Epithelial cell of prostate (primary cell): ENCODE measurements around the gene ITGB2.
A peak's percentile ranks its signal among the peaks of the same experiment; 100 is the strongest.

Experiments
- DNase-seq: peaks from one replicate; pipeline ENCODE4 v3.0.0-alpha.2; 2011; ENCODE audit warnings: low read depth, low spot score
- H3K27ac ChIP-seq: fragments of 450-650 bp; 2 replicates; pipeline ENCODE4 v1.5.1; 2017; ENCODE audit warnings: mild to moderate bottlenecking

Gene ITGB2

DNA sequence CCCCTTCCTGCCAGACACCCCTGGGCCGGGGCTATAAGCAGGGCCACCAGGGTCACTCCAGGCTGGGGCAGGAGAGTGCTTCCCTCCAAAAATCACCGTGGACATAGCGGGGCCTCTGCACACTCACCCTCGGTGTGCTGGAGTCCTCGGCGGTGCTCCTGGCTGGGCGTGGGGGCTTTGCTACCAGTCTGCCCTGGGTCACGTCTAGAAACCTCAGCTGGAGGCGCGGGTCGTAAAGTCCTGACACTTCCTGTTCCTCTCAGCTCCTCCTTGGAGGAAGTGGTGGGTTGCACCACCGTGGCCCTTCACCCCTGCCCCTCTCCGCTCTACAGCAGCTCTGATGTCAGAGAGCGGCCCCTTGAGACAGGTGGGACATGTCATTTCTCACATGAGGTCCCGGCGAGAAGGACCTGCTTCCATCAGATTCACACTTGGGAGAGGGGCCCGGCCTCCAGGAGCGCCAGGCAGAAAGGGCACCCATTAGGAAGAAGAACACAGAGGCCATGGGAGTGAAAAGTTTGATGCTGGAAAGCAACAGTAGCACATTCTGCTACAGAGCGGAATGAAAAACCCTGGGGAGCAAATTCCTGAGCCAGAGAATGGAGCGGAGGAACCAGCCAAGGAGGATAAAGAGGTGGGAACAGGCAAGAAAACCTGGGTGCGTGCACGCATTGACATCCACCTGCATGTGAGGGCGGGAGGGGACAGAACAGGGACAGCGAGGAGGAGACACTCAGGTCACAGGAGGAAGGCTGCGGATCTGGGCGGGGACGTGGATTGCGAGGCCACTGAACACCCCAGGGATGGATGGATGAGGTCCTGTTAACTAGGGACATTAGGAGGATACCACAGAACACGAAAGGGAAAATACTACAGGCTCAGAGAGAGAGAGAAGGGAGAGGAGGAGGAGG lies at the start of gene ITGB2:
Gene ITGB2, minus strand, starts transcription at position 206 of the 911 bp plus-strand sequence. CDS start 10,117 bp downstream, outside the sequence.
- no peak within 1 kb of the TSS for H3K27ac ChIP-seq

DNA sequence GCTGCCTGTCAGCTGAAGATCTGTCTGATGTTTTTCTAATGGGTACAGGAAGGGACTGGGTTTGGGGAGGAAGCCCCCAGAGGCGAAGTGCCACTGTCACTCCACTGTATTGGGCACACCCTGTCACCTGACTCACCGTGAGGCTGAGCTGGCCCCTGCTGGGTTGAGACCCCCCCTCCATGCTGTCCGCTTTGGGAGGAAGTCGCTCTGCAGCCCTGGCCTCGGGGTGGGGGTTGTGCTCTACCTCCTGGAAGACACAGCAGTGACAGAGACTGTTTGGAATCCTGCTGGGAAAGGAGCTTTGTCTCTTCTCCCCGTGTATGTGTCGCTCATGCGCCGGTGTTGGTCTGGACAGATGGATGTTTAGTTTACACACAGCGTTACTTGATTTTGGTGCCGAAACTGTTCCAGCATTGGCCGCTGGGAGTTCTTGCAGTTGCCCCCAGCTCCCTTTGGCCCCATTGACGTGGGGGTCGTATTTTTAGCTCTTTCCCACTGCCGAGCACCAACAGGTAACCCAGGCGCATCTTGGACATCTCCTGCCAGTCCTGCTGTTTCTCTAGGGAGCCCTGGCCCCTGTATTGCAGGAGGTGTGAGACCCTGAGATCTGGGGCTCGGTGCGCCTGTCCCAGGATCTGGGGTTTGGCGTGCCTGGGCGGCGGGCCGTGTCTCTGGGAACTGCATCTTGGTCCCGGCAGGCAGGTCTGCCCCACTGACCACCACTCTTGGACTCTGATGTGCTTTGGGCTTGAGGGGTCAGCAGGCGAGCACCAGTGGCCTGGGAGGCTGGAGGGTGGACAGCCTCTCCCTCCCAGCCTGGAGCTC lies 49.4 kb upstream of the ITGB2 start:
- no peak overlapping the region for H3K27ac ChIP-seq

More for the DNA sequence above, at the start of gene ITGB2:
- DNase-seq = no peak

DNA sequence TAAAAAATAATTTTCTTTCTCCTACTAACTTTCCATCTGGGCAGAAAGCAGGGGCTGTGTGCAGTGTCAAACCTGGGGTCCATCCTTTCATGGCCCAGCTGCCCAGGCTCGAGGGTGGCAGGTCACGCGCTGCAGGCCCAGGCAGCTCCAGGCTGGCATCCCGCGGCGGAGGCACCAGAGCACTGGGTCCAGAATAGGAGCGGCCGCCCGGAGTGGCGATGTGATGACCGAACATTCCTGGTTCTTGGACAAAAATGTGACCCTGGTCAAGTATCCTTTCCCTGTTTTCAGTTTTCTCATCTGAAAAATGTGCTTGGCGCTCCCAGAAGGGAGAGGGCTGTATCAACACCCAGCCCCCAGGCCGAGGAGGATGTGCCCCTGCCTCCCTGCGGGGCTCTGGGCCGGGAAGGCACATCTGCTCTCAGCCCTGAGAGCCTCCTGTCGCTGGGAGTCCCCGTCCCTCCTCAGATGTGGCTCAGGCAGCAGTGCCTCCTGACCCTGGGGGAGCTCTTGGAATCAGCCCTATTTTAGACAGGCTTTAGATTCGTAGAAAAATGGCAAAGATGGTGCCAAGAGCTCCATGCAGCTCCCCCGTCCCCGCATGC lies 48.5 kb upstream of the ITGB2 start:
- no peak for DNase-seq
- H3K27ac ChIP-seq = no peak overlapping the region

More for the DNA sequence above, 49.4 kb upstream of the ITGB2 start:
- DNase-seq = no peak

DNA sequence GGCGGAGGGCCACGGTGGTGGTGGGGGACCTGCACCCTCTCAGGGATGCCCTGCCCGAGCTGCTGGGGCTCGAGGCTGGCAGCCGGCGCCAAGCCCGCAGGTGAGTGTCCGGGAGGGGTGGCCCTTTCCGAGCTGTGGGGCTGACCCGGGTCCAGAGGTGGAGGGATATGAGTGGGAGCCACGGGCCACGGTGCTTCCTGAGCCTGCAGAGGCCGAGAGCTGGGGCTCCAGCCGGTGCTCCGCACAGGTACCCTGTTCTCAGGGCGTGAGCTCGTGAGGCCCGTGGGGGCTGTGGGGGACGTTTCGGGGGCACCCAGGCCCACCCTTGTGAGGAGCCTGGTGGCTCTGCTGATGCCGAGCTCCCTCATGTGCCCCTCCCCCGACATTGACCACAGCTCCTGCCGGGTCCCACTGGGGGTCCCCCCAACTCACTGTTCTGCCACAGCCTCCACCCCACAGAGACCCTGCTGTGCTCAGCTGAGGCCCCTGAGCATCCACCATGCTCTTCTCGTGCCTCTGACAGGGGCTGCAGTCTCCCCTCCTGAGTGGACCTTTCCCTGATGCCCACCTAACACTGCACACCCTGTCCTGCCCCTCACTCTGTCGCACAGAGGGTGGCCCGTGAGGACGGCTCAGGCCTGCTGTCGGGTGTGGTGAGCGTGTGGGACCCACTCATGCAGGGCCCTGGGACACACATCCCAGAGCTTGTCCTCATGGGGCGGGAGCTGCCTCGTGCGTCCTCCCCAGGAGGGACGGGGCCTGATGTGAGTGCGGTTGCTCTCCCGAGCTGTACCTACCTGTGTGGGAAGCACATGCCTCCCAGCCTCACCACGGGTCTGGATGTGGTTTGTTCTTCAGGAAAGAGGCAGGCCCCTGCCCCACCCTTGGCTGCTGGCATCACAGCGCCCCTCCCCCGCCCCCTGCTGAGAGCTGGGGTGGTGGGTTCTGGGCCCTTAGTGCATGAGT lies 46.7 kb upstream of the ITGB2 start:
- H3K27ac ChIP-seq = no peak overlapping the region
- DNase-seq = no peak

DNA sequence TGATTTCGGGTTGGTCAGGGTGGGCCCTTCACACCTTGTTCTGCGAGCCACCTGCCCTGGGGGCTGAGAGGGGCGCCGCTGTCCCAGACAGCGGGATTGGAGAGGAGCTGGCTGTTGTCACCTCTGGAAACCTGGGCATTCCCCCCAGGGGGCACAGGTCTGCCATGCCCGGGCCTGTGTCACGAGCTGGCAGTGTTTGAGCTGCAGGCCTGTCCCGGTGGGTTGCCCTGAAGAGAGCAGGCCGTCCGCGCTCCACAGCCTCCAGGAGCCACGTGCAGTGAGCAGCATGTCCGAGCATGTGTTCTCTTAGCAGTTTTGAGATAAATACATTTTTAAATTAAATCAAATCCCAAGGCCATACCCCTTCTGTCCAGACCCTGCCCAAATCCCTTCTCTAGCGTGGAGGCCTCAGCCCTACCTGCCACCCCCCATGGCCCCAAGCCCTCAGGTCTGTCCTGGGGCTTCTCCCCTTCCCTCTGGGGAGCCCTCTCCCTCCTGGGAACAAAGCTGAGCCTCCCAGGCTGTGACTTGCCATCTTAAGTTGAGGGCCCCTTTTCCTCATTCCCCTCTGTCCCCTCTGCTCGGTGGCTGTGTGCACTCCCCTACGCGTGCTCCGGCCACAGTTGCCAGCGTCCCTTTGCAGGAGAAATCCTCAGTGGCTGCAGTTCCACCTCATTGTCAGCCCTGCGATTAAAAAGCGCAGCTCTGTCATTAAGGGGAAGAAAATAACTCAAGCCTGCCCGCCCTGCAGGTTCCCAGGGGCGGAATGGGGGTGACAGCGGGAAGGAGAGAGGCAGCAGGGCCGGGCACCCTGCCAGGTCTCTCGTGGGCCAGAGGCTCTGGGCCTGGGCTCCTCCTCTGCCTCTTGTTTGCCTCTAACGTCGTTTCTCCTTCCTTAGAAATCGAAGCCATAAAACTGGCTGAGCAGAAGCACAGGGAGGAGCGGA lies 45.7 kb upstream of the ITGB2 start:
- DNase-seq = no peak
- no peak overlapping the region for H3K27ac ChIP-seq

DNA sequence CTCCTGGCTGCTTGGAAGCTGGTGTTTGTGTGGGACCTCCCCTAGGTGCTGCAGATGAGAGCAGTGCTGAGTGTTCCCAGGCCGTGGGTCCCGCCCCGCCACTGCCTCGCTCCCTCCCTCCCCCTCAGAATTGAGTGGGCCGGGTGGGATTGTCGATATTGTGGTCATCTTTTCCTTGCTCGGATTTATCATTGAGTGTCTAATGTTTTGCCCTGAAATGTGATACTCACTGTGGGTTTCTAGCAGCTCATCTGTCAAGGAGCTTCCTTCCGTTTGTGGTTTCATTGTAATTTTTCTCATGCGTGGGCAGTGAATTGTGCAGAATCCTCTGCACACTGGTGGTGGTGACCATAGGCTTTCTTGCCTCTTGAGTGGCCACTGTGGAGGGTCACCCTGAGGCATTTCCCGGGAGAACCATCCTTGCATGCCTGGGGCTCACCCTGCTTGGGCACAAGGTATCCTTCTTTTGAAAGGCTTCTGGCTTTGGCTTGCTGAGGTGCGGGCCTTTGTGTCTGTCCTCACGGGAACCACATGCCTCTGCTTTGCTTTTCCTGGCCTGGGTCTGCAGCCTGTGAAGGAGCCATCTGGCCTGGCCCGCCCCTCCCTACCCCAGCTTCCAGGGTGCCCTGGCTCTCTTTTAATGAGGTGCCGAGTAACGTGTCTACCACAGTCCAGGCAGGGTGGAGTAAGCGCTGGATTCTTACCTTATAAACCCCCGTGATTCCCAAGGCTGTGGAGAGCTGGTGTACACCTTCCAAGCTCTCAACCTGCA lies 44.7 kb upstream of the ITGB2 start:
- no peak for DNase-seq

DNA sequence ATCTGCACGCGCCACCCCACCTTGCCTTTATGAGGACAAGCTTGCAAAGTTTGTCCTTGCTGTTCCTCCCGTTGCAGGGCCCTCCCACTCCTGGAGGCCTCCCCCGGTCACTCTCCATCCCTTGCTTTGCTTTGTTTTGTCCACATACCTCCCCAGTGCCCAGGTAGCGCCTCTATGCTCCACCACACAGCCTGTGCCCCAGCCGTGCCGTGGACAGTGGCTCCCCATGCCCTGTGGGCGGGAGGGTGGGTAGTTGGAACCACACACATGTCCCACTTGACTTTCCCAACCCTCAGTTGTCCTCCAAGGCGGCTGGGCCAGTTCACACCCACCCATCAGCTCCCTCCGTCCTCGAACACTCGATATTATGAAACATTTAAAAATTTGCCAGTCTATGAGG lies 43.7 kb upstream of the ITGB2 start:
- DNase-seq = no peak
- H3K27ac ChIP-seq = no peak overlapping the region

More for the DNA sequence above, 44.7 kb upstream of the ITGB2 start:
- no peak overlapping the region for H3K27ac ChIP-seq

DNA sequence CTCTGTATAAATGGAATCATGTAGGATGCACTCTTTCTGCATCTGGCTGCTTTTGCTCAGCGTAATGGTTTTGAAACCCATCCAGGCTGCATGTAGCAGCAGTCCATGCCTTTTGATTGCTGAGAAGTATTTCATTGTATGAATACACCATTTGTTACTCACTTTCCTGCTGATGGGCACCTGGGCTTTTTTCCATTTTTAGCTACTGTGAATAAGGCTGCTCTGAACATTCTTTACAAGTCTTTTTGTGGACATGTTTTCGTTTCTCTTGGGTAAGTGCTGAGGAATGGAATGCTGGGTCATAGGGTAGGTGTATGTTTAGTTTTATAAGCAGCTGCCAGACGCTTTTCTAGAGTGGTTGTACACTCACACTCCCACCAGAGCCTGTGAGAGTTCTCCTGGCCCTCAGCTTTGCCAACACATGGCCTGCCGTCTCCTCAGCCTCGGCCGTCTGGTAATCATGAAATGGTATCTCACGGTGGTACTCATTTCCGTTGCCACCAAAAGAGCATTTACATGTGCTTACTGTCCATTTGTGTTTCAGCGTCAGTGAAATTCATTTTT lies 41.8 kb upstream of the ITGB2 start:
- peak; percentile 60 for DNase-seq
- peak overlapping the region; percentile 61 for H3K27ac ChIP-seq

DNA sequence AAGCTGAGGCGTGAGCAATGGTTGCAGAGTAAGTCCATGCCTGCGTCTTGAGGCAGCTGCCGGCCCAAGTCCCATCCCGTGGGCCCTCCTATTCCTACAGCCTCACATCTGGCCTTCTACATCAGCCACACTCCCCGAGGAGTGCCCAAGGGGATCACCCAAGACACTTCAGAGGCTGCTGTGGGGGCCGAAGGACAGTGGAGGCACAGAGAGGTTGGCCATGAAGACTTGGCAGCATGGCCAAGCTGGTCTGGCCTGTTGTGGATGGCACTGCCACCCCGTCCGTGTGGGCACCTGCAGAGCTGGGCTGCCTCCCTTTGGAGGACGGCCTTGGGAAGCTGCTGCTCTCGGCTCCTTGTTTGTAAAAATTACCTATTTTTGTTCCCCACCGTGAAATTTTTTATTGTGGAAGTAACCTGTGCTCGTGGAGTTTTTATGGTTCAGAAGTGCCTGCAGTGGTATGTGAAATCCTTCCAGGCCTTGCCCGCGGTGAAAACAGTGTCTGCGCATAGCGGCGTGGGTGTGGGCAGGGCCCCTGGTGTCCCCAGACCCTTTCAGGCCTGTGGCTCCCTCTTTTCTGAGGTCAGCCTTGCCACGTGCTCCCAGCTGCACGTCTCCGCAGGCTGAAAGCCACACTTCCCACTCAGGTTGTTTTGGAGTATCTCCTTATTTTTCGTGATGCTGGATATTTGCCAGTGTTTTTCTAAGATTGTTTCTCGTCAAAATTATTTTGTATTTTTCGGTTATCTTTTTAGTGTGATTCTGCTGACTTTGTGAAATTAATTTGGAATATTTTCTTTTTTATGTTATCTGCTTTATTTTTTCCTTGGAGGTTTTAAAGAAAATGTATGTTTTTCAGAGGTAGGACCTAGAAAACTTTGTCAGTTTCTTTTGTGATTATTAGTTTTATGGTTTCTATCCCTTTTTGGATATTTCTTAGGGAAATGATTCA lies 39.7 kb upstream of the ITGB2 start:
- no peak overlapping the region for H3K27ac ChIP-seq
- DNase-seq = no peak

DNA sequence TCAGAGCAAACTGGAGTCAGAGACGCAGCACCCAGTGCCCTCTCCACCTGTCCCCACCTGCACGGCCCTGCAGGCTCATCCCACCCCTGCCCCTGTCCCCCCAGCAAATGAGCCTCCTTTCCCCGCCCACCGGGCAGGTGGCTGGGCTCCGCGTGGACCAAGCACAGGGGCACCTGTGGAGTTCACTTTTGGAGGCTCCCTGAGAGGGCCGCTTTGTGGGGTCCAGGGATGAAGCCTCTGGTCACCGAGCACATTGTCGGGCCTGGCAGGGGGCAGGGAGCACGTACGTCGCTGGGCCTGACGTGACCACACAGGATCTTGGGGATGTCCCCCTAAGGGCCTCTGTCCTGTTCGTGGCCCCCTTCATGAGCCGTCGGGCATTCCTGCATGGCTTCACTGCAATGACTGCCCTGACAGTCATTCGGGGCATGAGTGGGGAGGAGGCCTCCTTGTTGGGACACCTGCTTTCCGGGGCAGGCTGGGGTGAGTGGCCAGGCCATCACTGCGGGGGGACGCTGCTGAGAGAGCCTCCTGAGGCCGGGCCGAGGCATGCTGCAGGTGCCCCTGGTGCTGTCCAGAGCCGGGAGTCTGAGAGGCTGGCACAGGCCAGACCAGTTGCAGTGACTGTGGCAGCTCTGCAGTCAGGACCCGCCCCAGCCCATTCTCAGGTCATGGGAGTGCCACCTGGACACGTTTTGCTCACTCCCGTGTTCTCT lies 38.8 kb upstream of the ITGB2 start:
- H3K27ac ChIP-seq = no peak overlapping the region
- no peak for DNase-seq

DNA sequence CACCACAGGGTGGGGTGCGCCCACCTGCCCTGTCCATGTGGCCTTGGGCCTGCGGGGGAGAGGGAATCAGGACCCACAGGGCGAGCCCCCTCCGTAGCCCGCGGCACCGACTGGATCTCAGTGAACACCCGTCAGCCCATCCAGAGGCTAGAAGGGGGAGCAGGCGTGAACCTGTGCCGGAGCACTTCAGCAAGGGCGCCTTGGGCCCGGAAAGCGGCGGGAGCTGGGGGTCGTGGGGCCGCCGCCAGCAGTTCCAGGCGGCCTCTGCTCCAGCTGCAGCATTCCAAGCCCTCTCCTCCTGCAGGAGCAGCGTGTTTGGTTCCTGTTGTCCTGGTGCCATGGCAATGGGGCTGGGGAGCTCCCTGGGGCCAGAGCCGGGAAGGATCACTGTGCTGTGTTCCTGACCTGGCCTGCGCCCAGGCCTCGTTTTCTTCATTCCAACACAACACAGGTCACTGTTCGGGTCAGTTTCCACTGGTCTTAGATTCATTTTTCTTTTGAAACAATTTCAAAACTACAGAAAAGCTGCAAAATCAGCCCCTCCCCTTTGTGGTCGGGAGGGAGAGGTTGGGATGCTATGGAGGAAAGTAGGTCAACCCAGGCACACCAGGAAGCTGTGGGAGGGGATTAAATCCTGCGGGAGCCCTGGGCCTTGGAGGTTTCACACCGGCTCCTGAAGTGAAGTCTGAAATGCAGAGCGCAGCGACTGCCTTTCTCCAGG lies 37.9 kb upstream of the ITGB2 start:
- no peak overlapping the region for H3K27ac ChIP-seq

DNA sequence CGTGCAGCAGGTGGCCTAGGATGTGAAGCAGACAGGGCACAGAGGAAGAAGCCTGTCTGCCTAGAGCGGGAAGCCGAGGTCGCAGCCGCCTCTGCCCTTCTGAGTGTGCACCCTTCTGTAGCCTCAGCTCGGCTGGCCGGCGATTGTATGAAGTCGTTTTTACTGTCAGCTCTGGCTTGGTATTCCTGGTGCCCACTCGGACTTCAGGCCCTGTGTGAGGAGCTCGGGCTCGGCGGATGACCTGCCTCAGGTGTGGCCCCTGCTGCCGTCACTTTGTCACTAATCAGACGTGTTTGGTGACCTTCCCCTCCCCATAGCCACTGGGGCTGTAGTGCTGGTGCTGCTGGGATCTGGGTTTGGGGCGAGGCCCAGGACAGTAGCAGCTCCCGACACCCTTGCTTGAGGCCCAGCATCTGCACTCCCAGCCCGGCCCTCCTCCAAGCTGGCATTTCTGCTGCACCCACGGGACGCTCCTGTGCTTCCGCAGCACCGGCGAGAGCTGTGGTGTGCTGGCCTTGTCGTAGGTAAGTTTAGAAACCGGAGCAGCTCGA lies 37.3 kb upstream of the ITGB2 start:
- no peak overlapping the region for H3K27ac ChIP-seq
- no peak for DNase-seq

More for the DNA sequence above, 37.9 kb upstream of the ITGB2 start:
- DNase-seq = no peak

DNA sequence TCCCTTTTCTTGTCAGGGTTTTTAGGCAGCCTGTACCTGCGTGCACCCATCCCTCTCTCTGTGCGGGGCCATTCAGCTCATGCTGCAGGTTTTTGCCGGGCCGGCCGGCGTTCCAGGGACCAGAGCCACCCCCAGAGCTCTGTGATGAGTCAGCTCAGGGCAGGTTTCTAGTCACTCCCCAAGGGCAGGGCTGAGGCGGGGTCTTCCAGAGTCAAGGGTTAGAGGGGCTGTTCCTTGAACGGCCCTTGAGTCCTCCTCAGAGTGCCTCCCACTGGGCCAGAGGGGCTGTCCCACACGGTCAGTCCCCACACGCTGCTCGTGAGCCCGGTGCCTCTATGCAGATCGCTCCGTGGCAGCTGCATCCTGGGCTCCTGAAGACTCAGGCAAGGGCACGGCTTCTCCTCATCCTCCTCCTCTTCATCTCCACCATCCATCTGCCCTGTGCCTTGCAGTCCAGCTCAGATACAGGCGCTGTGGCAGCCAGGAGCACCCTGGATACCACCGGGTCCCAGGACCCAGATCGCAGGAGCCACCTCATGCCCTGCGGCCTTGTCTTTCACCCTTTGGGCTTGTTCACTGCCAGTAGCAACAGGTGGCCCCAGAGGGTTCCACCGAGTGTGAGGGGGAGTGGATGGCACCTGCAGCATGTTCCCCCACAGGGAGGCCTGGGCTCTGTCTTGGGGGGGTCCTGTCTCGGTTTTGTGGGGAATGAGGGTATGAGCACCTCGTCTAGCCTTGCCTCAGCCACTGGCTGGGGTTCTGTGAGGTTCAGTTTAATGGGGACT lies 36.5 kb upstream of the ITGB2 start:
- no peak for DNase-seq
- no peak overlapping the region for H3K27ac ChIP-seq
